Umbilical cord (tissue), 2 donors: ENCODE data around the gene TFB2M. TPM values are rescaled to one million over a fixed set of nuclear protein-coding genes. Genes with fewer than 3 reads are reported as not detected.
"Not testable (repeated sequence)": the region's sequence is repeated elsewhere in the genome, so short reads cannot be mapped to it uniquely, and the experiment has no call there.

ENCODE experiments used
- DNase-seq: peaks from one replicate; pipeline ENCODE4 v3.0.0-alpha.2; 2015; ENCODE audit warnings: low spot score
- total RNA-seq: library from RNA; depleted of rRNA; stranded (reverse); fragments of >200 nt; gene quantifications from one replicate; pipeline ENCODE4 v1.2.3, GENCODE V29; 2014; ENCODE audit warnings: low replicate concordance; ENCODE audit not compliant: insufficient read depth

Gene TFB2M
- total RNA-seq, 1 donor from 2014 or later = 14.4 TPM

DNA sequence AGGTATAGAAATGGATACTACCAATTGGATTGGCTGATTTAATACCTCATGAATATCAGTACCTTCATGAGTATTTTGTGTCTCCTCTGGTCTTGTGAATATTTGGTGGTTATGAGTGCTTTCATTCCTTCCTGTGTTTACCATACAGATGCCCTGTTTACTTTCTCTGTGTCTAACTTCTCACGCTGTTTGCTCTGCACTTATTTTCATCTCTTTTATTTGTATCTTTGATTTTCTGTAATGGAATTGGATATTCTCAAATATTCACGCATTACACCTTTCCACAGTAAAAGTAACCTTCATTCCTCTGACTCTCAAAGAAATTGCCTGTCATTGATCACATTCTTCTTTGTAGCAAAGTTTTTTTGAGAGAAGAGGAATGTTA lies 17.0 kb upstream of the TFB2M start:
- no peak for DNase-seq

DNA sequence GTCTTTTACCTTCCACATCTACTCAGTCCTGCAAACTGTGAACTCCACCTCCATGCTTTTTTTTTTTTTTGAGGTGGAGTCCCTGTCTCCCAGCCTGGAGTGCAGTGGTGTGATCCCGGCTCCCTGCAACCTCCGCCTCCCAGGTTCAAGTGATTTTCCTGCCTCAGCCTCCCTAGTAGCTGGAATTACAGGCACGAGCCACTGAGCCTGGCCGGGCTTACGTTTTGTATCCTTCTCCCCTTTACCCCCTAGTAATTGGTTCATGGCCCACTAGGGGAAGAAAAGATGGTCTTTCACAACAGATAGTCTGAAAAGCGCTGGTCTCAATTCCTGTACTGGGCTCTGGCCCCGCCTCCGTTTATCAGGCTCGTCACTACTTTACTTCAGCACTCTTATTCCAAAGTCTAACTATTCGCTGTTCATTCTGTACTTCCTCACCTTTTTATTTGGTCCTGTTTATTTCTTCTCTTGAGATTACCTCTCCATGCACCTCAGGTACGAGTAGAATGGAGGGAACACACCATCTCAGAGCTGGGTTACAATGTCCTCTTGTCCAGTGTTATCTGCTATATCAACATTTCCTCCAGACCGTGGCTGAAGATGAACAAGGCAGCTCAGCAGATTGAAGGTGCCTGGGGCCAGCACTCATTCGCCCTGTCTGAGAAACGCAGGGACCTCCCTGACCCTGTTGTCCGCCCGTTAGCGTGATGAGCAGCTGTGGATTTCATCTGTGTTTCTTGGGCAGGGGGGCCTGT lies 16.4 kb upstream of the TFB2M start:
- no peak for DNase-seq

DNA sequence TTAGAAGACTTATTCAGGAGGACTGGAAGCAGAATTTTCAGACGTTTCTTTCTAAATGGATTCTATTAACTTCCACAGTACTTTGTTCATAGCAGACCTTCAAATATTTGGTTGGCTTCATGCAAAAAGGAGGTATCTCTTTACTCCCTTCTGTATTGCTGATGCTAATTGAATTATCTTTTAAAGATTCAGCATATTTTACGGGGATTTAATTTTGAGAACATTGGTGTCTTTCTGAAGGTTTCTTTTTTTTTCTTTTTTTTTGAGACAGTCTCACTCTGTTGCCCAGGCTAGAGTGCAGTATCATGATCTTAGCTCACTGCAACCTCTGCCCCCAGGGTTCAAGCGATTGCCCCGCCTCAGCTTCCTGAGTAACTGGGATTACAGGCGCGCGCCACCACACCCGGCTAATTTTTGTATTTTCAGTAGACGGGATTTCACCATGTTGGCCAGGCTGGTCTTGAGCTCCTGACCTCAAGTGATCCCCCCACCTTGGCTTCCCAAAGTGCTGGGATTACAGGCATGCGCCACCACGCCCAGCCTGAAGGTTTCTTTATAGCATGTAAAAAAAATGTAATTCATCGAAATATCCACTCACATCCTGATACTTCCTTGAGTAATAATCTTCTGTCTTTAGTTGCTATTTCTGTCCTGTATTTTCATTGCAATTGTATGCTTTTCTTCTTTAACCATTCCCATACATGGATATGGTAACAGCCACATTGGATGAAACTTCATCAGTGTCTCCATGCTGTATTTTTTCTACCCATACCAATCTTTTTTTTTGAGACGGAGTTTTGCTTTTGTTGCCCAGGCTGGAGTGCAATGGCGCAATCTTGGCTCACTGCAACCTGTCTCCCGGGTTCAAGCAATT lies 14.7 kb upstream of the TFB2M start:
- DNase-seq = no peak

DNA sequence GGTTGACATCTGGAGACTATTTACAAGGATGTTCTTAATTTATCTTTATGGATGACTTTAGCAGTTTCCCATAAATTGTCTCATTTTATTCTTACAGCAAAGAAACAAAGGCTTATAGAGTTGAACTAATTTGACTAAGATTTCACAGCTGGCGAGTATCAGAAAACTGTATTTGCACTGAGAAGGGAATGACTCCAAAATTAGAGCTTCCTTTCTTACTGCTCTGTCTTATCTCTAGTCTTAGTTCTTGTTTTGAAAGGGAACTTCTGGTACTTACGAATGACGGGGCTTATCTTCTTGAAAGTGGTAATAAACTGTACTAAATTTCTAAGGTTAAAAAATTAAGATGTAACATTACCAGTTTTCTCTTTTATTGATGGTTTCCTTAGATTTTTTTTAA lies 13.8 kb upstream of the TFB2M start:
- DNase-seq = peak; percentile 74

DNA sequence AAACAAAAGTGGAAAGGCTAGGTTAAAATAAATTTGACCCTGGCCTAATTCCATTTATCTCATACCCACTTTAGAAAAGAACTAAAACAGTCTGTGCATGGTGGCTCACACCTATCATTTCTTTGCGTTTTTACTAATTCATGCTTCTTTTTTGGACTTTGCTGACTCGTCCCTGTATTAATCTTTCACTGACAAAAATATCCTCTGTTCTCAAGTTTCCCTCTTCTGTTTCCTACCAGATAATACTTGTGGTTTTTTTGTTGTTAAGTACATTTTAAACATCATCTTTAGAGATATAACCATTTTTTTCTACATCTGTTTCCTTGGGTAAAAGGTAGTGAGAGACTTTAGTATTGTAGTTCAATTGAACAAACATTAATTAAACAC lies 11.7 kb upstream of the TFB2M start:
- DNase-seq = no peak

DNA sequence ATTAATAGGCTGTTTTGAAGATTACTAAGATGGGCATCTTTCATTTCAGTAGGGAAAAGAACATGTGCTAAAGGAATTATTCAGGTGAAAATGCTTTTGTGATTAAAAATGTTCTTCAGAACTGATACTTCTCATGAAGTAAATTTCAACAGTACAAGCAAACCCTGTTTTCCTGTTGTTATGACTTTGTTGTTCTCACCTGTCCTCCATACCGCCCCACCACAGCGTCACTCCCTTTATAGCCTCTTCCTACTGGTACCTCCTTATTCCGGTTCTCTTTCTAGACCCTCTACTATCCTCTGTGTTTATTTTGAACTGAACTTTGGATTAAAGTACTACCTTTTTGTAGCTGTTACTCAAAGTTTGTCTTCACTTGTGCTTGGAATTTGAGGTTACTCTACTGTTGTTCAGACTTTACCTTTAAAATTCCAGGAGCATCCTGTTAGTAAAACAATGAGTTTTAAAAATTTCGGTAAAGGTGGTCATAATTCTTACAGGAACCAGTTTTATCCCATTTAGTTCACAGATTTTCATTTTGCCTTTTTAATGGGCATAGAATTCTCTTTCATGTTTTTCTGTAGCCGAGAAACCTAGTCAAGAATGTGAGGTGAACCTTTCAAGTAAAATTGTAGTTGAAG lies 11.1 kb upstream of the TFB2M start:
- no peak for DNase-seq

DNA sequence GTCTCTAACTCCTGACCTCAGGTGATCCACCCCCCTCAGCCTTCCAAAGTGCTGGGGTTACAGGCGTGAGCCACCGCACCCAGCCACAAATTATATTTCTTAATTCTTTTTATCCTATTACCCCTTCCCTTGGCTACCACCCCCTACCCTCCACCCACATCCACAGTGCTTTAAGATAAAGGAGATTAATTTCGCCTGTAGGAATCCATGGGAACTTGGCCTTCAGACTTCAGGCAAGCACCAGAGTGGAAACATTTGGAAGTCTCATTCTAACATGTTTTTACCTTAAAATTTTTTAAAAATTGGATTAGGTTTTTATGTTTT lies 10.6 kb upstream of the TFB2M start:
- DNase-seq = no peak

DNA sequence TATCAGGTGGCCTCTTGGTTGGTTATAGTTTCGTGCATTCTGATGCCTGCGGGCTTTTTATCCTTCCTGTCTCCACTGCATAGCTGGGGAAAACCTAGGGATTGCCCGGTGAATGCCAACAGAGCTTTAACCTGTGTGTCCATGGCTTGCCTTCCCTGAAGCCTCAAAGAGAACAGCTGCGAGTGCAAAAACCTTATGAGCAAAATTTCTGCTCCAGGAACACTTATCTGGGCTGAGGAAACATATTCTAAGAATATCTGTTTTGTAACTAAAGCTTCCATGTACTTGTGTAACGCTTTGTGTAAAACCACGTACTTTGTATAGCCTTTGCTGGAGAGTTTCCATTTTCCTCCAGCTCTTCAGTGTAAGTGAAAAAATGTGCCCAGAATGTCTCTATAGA lies 7.4 kb upstream of the TFB2M start:
- peak; percentile 74 for DNase-seq

DNA sequence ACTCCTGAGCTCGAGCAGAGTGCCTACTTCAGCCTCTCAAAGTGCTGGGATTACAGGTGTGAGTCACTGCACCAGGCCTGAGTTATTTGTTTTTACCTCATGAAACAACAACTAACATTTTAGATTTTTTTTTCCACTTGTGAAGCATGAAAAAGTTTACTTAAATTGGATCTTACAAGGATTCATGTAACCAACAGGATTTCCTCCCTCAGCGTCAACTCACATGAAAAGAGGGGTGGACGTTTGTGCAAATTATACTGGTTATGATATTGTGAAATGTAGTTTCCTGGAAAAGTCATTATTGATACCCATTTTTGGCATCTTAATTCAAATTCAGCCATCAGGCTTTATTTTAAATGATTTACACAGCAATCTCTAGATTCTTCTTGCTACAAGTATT lies 6.7 kb upstream of the TFB2M start:
- no peak for DNase-seq

DNA sequence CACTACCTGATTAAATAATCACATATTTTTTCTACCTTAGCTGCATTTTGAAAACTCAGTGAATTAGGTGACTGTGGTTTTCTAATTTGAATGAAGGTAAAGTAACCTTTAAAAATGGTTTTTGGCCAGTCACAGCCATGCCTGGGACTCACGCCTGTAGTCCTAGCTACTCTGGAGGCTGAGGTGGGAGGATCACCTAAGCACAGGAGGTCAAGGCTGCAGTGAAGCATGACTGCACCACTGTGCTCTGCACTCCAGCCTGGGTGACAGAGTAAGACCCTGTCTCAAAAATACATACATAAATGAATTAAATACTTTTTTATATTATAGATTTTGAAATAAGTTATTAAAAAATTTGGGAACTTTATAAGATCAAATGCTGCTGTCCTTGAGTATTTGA lies 5.9 kb upstream of the TFB2M start:
- no peak for DNase-seq

DNA sequence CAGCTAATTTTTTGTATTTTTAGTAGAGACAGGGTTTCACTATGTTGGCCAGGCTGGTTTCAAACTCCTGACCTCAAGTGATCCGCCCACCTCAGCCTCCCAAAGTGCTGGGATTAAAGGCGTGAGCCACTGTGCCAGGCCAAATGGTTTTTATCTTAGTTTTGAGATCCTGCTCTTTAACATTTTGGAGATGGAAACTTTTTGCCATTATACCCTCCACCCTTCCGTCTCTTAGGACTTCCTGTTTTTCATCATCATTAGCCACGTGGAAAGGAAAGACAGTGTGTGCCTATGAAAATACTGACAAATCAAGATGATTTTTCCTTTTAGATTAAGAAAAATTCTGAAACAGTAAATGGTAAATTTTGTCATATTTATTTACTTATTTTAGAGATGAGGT lies 5.2 kb upstream of the TFB2M start:
- not testable (repeated sequence) for DNase-seq

DNA sequence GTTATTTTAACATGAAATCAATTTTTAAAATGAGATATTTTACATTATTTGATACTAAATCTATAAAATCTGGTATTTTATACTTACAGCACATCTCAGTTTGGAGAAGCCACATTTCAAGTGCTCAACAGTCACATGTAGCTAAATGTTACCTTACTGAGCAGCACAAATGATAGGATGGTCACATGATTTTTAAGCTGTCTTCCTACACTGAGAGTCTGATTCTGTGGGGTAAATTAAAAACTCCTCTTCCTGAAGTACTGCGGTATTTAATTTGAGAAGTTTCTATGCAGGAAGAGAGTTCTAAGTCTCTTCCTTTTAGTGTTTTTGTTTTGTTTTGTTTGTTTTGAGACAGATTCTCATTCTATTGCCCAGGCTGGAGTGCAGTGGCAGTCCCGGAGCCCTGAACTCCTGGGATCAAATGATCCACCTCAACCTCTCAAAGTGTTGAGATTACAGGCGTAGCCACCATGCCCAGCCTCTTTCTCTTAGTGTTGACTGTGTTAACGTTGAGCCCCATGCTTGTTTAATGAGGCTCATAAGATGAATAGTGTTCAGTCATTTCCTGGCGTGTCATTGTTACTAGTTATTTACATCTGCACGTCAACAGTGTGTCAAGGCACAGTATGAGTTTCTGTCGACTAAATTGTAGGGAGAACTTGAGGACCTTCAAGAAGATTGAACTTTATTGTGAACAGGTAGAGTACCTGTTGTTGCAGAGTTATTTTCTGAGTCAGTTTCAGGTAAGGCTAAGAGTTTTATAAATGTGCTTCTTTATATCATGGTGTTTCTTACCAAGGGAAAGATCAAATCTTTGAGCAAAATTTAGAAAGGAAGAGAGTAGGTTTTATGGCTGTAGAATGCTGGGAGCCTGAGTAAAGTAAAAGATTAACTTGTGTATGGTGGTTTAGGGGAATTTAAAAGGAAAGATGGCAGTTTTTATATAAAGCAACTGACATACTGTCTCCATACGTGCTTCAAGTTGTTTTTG lies 3.5 kb upstream of the TFB2M start:
- DNase-seq = no peak

DNA sequence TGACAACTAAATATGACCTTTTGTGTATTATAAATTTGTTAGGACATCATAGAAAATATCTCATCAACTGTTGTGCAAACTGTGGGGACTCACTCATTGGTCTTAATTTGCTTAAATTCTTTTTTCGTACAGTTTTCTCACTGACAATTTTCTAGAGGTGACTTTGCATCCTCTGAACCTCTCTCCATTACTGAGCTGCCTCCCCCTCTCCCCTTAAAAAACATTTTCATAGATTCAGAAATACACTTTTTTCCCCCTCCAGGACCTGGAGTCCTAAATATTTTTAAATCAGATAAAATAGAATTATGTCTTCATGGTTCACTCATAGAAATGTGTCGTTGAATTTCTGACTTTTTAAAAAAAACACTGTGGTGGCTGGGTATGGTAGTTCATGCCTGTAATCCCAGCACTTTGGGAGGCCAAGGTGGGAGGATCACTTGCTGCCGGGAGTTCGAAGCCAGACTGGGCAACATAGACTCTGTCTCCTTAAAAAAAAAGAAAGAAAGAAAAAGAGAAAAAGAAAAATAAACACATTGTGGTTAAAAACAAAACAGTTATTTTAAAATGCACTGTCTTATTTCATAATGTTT lies 1.7 kb upstream of the TFB2M start:
- no peak for DNase-seq

DNA sequence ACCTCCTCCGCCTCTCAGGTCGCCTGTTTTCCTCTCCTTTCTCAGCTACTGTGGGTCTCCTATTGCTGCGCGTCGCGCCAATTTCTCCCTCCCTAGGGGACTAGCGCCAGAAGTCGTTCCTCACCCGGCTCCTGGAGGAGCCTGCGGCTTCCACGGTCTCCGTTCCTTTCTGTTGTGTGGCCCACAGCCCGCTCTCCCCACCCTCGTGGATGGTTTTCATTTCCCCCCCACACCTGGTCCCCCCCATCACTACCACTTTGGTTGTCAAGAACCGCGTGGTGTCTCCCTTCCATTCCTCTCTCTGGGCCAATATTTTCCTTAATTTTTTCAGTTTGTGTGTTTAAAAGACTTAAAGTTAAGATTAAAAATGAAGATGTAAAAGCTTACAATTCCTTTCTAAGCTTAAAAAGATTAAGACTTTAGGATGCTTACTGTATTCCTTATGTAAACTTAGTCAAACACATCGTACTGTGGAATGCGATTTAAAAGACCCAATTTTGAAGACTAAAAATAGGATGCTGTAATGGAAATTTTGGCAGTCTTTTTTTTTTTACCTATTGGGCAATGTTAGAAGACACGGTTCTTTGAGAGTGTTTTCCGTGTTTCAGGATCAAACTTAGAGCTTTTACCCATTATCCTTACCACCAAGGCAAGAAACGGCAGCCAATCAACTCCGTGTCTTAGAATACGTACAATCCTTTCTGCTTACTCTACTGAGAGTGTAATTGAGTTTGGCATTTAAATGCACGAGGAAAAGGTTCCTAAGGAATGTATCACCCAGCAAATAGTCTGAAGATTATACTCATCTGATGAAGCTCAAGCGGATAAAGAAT lies 968 bp upstream of the TFB2M start:
- DNase-seq = peak; percentile 47

DNA sequence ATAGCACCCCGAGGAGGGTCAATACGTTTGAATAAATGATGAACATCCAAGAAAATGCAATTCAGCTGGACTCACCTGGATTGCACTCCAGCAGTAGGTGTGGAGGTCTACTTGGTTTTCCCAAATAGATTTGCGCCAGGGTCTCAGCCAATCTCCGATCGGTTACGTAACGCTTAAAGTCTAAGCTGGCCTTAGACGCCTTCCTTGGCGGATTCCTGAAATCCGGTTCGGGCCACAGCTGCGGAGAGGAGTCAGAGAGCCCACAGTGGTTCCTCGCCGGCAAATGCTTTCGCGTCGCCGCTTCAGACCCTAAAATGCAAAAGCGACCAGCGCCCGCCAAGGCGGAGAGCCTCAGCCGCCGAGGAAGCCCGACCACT lies 322 bp downstream of the TFB2M start:
- DNase-seq = no peak

DNA sequence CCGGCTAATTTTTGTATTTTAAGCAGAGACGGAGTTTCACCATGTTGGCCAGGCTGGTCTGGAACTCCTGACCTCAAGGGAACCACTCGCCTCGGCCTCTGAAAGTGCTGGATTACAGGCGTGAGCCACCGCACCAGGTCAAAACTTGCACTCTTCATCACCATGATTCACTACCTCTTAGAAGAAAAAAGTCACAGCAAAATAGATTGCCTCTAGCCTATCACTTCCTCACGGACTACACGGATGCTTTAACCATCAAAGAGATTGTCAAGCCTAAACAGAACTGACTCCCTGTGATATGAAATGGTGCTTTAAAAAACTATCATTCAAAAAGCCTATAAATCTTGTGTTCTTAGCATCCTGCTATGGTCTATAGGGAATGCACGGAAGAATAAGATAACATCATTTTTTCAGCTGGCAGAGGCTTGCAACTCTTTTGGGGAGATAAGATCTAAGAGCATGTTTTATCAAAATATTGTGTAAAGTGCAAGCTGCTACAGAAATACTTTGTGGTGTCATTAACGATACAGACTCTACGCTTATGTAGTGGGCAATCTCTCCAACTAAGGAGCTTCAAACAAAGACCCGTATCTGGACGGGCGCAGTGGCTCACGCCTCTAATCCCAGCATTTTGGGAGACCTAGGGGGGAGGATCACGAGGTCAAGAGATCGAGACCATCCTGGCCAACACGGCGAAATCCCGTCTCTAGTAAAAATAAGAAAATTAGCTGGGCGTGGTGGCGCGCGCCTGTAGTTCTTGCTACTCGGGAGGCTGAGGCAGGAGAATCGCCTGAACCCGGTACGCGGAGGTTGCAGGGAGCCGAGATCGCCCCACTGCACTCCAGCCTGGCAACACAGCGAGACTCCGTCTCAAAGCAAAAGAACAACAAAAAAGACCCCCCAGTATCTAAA lies 966 bp downstream of the TFB2M start:
- peak; percentile 4 for DNase-seq

DNA sequence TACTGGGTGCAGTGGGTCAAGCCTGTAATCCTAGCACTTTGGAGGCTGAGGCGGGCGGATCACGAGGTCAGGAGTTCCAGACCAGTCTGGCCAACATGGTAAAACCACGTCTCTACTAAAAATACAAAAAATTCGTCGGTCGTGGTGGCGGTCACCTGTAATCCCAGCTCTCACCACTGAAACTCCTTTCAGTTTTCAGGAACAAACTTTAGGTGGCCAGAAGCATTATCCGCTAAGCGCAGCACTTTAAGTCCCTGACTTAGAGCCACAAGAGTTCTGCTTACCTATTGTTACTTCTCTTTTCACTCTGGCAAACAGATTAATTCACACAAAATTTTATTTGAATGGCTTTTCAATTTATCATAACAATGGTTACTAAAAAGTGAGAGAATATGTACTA lies 5.2 kb downstream of the TFB2M start:
- DNase-seq = not testable (repeated sequence)

DNA sequence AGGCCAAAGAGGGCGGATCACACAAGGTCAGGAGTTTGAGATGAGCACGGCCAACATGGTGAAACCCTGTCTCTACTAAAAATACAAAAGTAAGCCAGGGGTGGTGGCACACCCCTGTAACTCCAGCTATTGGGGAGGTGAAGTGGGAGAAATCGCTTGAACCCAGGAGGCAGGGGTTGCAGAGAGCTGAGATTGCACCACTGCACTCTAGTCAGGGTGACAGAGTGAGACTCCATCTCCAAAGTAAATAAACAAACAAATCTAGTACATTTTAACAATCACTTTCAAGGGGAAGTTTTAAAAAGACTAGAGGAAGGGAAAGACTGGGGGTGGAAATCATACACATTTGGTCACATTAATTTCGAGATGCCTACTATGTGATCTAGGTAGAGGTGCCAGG lies 6.8 kb downstream of the TFB2M start:
- no peak for DNase-seq

DNA sequence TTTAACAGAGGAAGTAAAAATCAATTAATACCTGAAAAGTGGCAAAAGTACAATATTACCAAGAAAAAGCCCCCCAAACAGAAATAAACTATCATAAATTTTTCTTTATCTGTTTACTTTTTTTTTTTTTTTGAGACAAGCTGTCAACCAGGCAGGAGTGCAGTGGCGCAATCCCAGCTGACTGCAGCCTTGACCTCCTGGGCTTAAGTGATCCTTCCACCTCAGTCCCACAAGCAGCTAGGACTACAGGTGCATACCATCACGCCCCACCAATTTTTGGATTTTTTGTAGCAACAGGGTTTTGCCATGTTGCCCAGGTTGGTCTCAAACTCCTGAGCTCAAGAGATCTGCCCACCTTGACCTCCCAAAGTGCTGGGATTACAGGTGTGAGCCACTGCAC lies 8.0 kb downstream of the TFB2M start:
- DNase-seq = no peak
